HepG2 (cell line): ENCODE data around the gene AK2. TPM values are rescaled to one million over a fixed set of nuclear protein-coding genes. Genes with fewer than 3 reads are reported as not detected.

Experiments used
- ATAC-seq: fragments of 200-7000 bp; cut with Tn5 transposase; 3 replicates; pipeline ENCODE4 v1.9.1; 2020; ENCODE audit warnings: mild to moderate bottlenecking, moderate library complexity
- BruUV-seq: library from RNA; stranded (reverse); fragments of 400-500 nt; replicated peaks from 2 replicates; lab custom pipeline; 2021; lab: Mats Ljungman, UMichigan
- CTCF ChIA-PET: fragments of 300-600 bp; formaldehyde crosslinking; extraction: SDS; loops from one replicate; lab custom pipeline; 2021; ENCODE audit warnings: low total read pairs, inconsistent platforms, low intra/inter-chr PET ratio; lab: Yijun Ruan, JAX
- POLR2A ChIA-PET: fragments of 350-600 bp; sonication (Branson Sonifier 250); formaldehyde crosslinking; loops from one replicate; lab custom pipeline; 2020; ENCODE audit warnings: antibody characterized with exemption, inconsistent platforms; lab: Yijun Ruan, JAX
- DNase-seq: peaks from one replicate; pipeline ENCODE4 v3.0.0-alpha.2; 2015; ENCODE audit warnings: low spot score
- FAIRE-seq: peaks from 3 replicates; lab custom pipeline; 2011; peaks lifted over from hg19 to GRCh38; lab: Jason Lieb, UNC
- H2AFZ ChIP-seq: one replicate; pipeline ENCODE4 v1.6.1; 2011; ENCODE audit warnings: low read length, inconsistent platforms
- H3K27ac ChIP-seq: fragments of 300-600 bp; 3 replicates; pipeline ENCODE4 v1.8.0; 2011; ENCODE audit warnings: mixed run types, mild to moderate bottlenecking, mixed read lengths, low read length, inconsistent platforms; ENCODE audit not compliant: insufficient read depth; ENCODE audit errors: extremely low read length
- H3K27me3 ChIP-seq, 2 experiments: fragments of 200-600 bp in 1 of 2; 2 replicates in 1 of 2; 3 replicates in 1 of 2; pipeline versions ENCODE4 v1.6.0 to v1.8.0; 2011; ENCODE audit warnings: low read length in 2 of 2, mild to moderate bottlenecking in 2 of 2, moderate library complexity in 2 of 2, inconsistent platforms in 1 of 2; ENCODE audit not compliant: insufficient read depth in 2 of 2, control insufficient read depth in 1 of 2
- H3K36me3 ChIP-seq, 2 experiments: fragments of 200-600 bp in 1 of 2; replicated peaks in 1 of 2; 2 replicates in 1 of 2; 3 replicates in 1 of 2; pipeline versions ENCODE4 v1.5.1 to v1.8.0; 2011; ENCODE audit warnings: low read length in 2 of 2, inconsistent platforms in 1 of 2; ENCODE audit not compliant: insufficient read depth in 2 of 2, control insufficient read depth in 1 of 2
- H3K4me1 ChIP-seq: 2 replicates; pipeline ENCODE4 v1.5.1; 2012; ENCODE audit warnings: low read length, inconsistent platforms; ENCODE audit not compliant: insufficient read depth
- H3K4me2 ChIP-seq: 2 replicates; pipeline ENCODE4 v1.6.0; 2011; ENCODE audit warnings: low read depth, low read length, inconsistent platforms
- H3K4me3 ChIP-seq, 3 experiments: fragments of 200-600 bp in 1 of 3; sonication (generic), shearing (Covaris generic) in 1 of 3; replicated peaks in 1 of 3; 2 replicates each; pipeline ENCODE4 v1.5.1; 2011 to 2016; ENCODE audit warnings: low read length in 3 of 3, inconsistent platforms in 2 of 3, low read depth in 2 of 3, mild to moderate bottlenecking in 2 of 3, control low read depth in 1 of 3, mixed read lengths in 1 of 3; ENCODE audit not compliant: insufficient read depth in 1 of 3
- H3K79me2 ChIP-seq: one replicate; pipeline ENCODE4 v1.6.1; 2011; ENCODE audit warnings: low read length, inconsistent platforms; ENCODE audit not compliant: insufficient read depth
- H3K9ac ChIP-seq: 2 replicates; pipeline ENCODE4 v1.6.0; 2011; ENCODE audit warnings: mild to moderate bottlenecking, low read depth, low read length, inconsistent platforms; ENCODE audit not compliant: insufficient read depth
- H3K9me3 ChIP-seq: 2 replicates; pipeline ENCODE4 v1.5.1; 2012; ENCODE audit warnings: mild to moderate bottlenecking, low read length
- H4K20me1 ChIP-seq: 2 replicates; pipeline ENCODE4 v1.6.0; 2011; ENCODE audit warnings: inconsistent platforms, mild to moderate bottlenecking, low read length, moderate library complexity; ENCODE audit not compliant: insufficient read depth
- ATF4 ChIP-seq, 2 experiments: fragments of 450-650 bp in 1 of 2; sonication (generic) in 1 of 2; formaldehyde crosslinking; IDR thresholded peaks; 2 replicates each; pipeline versions ENCODE4 v1.5.0 to v1.8.0; 2020 to 2022; ENCODE audit warnings: mild to moderate bottlenecking in 1 of 2, missing genetic modification reagents in 1 of 2
- EP300 ChIP-seq, 3 experiments: sonication (generic) in 1 of 3; formaldehyde crosslinking in 1 of 3; IDR thresholded peaks; 2 replicates each; pipeline versions ENCODE4 v1.5.1 to v1.6.1; 2011 to 2020; ENCODE audit warnings: low read depth in 2 of 3, low read length in 2 of 3, borderline replicate concordance in 1 of 3, improper control_type of control experiment in 1 of 3, mild to moderate bottlenecking in 1 of 3, missing genetic modification reagents in 1 of 3, moderate library complexity in 1 of 3
- KDM1A ChIP-seq: IDR thresholded peaks from 2 replicates; pipeline ENCODE4 v1.6.1; 2016; ENCODE audit warnings: missing compliant biosample characterization
- KDM3A ChIP-seq: IDR thresholded peaks from 2 replicates; pipeline ENCODE4 v1.6.1; 2018; ENCODE audit warnings: low read depth, missing compliant biosample characterization
- PAX8 ChIP-seq: sonication (generic); formaldehyde crosslinking; IDR thresholded peaks from 2 replicates; pipeline ENCODE4 v1.8.0; 2022; ENCODE audit warnings: mild to moderate bottlenecking, missing genetic modification reagents, borderline replicate concordance
- THRA ChIP-seq: sonication (generic); formaldehyde crosslinking; IDR thresholded peaks from 2 replicates; pipeline ENCODE4 v1.4.0; 2020; ENCODE audit warnings: missing genetic modification reagents, borderline replicate concordance
- WGBS: methylation state at CpG from one replicate; pipeline ENCODE4 v1.1.6; 2017; ENCODE audit warnings: low lambda C conversion rate; 5-methylcytosine and 5-hydroxymethylcytosine counted together
- in situ Hi-C: cut with HindIII; loops from 2 replicates; pipeline ENCODE4 v1.10.0; 2017; ENCODE audit warnings: low pct_unique_long_range_greater_than_20kb; ENCODE audit not compliant: extremely low pct_ligation_motif_present
- intact Hi-C: fragments of 100-400 bp; cut with micrococcal nuclease; formaldehyde crosslinking; loops from one replicate; pipeline ENCODE4 v1.10.0; 2022; ENCODE audit not compliant: unreplicated experiment
- polyA plus RNA-seq, 8 experiments: library from polyadenylated mRNA; depleted of rRNA in 3 of 8; stranded (reverse) in 7 of 8; unstranded in 1 of 8; fragments of >200 nt; fragmentation: Illumina TruSeq in 4 of 8; extraction: Trizol in 4 of 8; gene quantifications; 2 replicates each; pipeline versions ENCODE4 v1.2.1 to v1.2.3, GENCODE V29; 2011 to 2016; ENCODE audit warnings: low read depth in 4 of 8, missing spikeins in 1 of 8, mixed read lengths in 1 of 8; ENCODE audit not compliant: insufficient read depth in 1 of 8
- total RNA-seq, 5 experiments: library from RNA; depleted of rRNA; stranded (reverse); fragments of >200 nt; fragmentation: Illumina TruSeq; extraction: Trizol; gene quantifications; 2 replicates each; pipeline ENCODE4 v1.2.3, GENCODE V29; 2016; ENCODE audit warnings: low read depth in 1 of 5

Gene AK2
- total and polyA plus RNA-seq, 2 of the 13 experiments (the other 11 are each of a cell fraction or from before 2014, with no cell fraction given), result 170 to 188 TPM

GRCh38 chr1:33050221-33051076 lies 13.8 kb upstream of the AK2 start (continued):
- TF ChIP-seq THRA (CRISPR knock-in tag), result no peak
- TF ChIP-seq KDM1A, result peak; percentile 68; the same call in 1 of the 2 replicates
- TF ChIP-seq PAX8, result no peak
- TF ChIP-seq ATF4 (CRISPR knock-in tag; IDR thresholded peaks at IDR 0.05), result peak in 1 of 2 experiments; percentile 95; a peak in 2 of 4 replicates
- TF ChIP-seq EP300 (IDR thresholded peaks at IDR 0.05; ENCODE audit: low read depth in 2 of 2, low read length in 2 of 2), result peak in 1 of 2 experiments; percentile 24; a peak in 1 of 4 replicates
- 0 out of 2 replicates have a peak, but pooled peaks have one; percentile 39 for TF ChIP-seq EP300 (CRISPR knock-in tag; IDR thresholded peaks at IDR 0.05; ENCODE audit: borderline replicate concordance)

- intact Hi-C loops, result no loop called here
- POLR2A ChIA-PET, result no interaction called here
- CTCF ChIA-PET, result no interaction called here
- no peaks in the 10 kb centered on the region for H4K20me1 ChIP-seq
- H3K79me2 ChIP-seq, result no peaks in the 10 kb centered on the region
- peaks cover 68% of the 10 kb centered on the region for H3K4me1 ChIP-seq
- H3K9ac ChIP-seq, result no peak overlapping the region
- no peak for TF ChIP-seq KDM3A (CRISPR knock-in tag)
- no peak overlapping the region for H3K4me2 ChIP-seq
- no TSS peak for BruUV-seq
- H3K4me3 ChIP-seq, result no peak overlapping the region
- no peaks in the 10 kb centered on the region for H3K27me3 ChIP-seq
- FAIRE-seq, result no peak
- H3K9me3 ChIP-seq, result no peaks in the 10 kb centered on the region
- 81% methylated on average over 7 of the region's 7 CpGs for WGBS
- no peak overlapping the region for H2AFZ ChIP-seq
- in situ Hi-C loops, result no loop called here
- no peak overlapping the region for H3K27ac ChIP-seq
- H3K36me3 ChIP-seq, result no peaks in the 10 kb centered on the region
- no peak for ATAC-seq
- no peak for DNase-seq
Measured at GRCh38 chr1:33049371-33049770, 12.7 kb upstream of the AK2 start.
